SW480 (cell line): ENCODE measurements around the gene CRYBA1.

ENCODE experiments used
- DNase-seq: peaks from one replicate; pipeline ENCODE4 v3.0.0-alpha.2; 2016; ENCODE audit warnings: low spot score

CRYBA1 gene

GRCh38 chr17:29283496-29283895 is 36.8 kb downstream of the CRYBA1 start:
- no peak for DNase-seq

- no peak for DNase-seq
Observed at GRCh38 chr17:29283961-29284360, 37.3 kb downstream of the CRYBA1 start.

GRCh38 chr17:29289852-29290251 is 43.2 kb downstream of the CRYBA1 start:
- no peak for DNase-seq

- peak; percentile 68 for DNase-seq
Observed at GRCh38 chr17:29291163-29291752, 44.6 kb downstream of the CRYBA1 start.

GRCh38 chr17:29292071-29292991 is 45.7 kb downstream of the CRYBA1 start:
- DNase-seq = peak; percentile 60

- peak; percentile 71 for DNase-seq
Observed at GRCh38 chr17:29292992-29293889, 46.6 kb downstream of the CRYBA1 start.

GRCh38 chr17:29293890-29294579 is 47.4 kb downstream of the CRYBA1 start, which contains the start of gene NUFIP2:
Gene NUFIP2 (minus strand): TSS chr17:29294148. CDS start chr17:29294059, 89 bp downstream.
- peak; percentile 98 for DNase-seq

GRCh38 chr17:29294580-29294900 is 47.9 kb downstream of the CRYBA1 start:
- DNase-seq = no peak

GRCh38 chr17:29295420-29295819 is 48.8 kb downstream of the CRYBA1 start:
- DNase-seq = no peak

- no peak for DNase-seq
Observed at GRCh38 chr17:29299031-29299430, 52.4 kb downstream of the CRYBA1 start.

- no peak for DNase-seq
Observed at GRCh38 chr17:29303386-29303785, 56.7 kb downstream of the CRYBA1 start.
